ENCODE results near the gene SERGEF.

The SERGEF gene

GRCh38 chr11:17821648-17822400 is 191.0 kb downstream of the SERGEF start:
- in situ Hi-C loops (cut with HindIII; ENCODE audit: low pct_unique_long_range_greater_than_20kb, low sequenced_read_pairs), result no loop called here
- no peak for DNase-seq (ENCODE audit: low read depth in 1 of 2, low spot score in 1 of 2)
- TF ChIP-seq JUND (IDR thresholded peaks at IDR 0.05; ENCODE audit: low read depth), result no peak

DNA sequence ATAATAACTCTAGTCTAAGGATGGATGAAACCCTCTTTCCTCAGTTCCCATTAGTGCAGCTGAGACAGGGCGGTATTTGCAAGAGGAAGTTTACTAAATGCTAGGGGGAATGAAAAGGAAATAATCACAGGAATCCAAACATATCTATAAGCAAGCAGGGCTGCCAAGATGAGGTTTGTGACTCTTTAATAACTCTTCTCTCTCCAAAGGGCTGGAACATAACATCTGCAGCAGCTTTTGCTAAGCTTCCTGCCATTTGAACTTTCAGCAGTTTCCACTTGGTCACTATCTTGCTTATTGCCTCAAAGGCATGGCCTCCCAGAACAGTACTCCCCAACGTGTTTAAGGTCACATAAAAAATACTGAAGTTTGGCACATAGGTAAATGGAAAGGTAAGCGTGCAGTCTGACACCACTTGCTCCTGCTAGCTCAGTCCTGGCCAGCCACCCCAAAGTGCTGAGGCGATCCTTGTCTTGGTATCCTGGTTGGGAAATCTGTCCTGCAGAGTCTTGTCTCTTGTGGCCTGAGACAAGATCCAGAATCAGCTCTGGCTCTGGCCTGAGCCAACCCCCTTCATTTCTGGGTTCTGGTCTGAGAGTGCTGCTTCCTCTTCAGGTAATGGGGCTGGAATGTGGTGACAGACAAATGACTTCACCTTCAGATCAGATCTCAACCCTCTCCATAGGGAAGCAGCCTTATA is 196.5 kb downstream of the SERGEF start:
- in situ Hi-C loops (cut with HindIII; ENCODE audit: low pct_unique_long_range_greater_than_20kb, low sequenced_read_pairs), result no loop called here
- DNase-seq (ENCODE audit: low read depth in 1 of 2, low spot score in 1 of 2), result peak; percentile 5 to 32
- TF ChIP-seq JUND (IDR thresholded peaks at IDR 0.05; ENCODE audit: low read depth), result no peak

DNA sequence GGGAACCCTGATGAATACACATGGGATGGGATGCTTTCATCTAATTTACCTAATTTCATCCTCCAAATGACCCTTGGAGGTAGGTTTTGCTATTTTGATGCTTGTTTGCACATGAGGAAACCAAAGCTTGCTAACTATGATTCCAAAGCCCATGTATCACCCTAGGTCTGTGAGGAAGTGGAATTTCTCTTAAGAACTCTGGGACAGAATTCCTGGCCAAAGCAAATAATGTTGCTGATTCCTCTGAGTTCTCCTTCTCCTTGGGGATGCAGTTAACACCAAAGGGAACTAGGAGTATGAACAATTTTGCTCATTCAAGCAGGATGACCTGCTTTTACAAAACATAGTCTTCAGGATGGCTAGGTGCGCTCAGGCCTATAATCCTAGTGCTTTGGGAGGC is 198.3 kb downstream of the SERGEF start:
- TF ChIP-seq JUND (IDR thresholded peaks at IDR 0.05; ENCODE audit: low read depth), result no peak
- in situ Hi-C loops (cut with HindIII; ENCODE audit: low pct_unique_long_range_greater_than_20kb, low sequenced_read_pairs), result no loop called here
- DNase-seq (ENCODE audit: low read depth in 1 of 2, low spot score in 1 of 2), result no peak

DNA sequence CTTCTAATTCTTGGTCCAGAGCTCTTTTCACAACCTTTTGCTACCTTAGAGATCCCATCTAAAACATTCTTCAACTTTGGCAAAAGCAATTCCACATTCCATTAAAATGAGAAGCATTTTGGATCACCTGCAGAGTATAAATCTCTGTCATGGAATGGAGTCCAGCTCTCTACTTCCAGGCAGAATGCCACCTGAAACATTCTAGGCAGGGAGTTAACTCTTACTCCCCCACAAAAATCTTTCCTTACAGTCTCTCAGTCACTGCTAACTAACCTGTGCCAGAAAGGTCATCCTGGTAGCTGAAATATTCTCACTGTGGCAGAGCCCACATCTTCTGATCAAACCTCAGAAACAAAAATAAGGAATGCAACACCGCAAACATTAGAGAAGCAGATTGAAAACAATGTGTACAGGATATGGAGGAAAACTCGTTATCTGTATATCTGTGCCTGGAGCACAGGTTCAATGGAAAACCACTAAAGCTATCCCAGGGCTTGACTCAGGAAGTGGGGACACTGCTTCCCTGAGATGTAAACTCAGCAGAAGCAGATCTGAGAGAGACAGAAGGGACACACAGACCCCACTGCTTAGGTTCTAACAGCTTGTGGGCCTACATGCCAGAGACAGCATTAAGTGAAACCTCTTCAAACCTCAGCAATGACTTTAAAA is 199.3 kb downstream of the SERGEF start:
- in situ Hi-C loops (cut with HindIII; ENCODE audit: low pct_unique_long_range_greater_than_20kb, low sequenced_read_pairs), result no loop called here
- TF ChIP-seq JUND (IDR thresholded peaks at IDR 0.05; ENCODE audit: low read depth), result peak; percentile 13
- peak; percentile 17 to 94 for DNase-seq (ENCODE audit: low read depth in 1 of 2, low spot score in 1 of 2)

- in situ Hi-C loops (cut with HindIII; ENCODE audit: low pct_unique_long_range_greater_than_20kb, low sequenced_read_pairs), result no loop called here
- TF ChIP-seq JUND (IDR thresholded peaks at IDR 0.05; ENCODE audit: low read depth), result no peak
- no peak for DNase-seq (ENCODE audit: low read depth in 1 of 2, low spot score in 1 of 2)
Measured at GRCh38 chr11:17812865-17813187, 200.0 kb downstream of the SERGEF start.

DNA sequence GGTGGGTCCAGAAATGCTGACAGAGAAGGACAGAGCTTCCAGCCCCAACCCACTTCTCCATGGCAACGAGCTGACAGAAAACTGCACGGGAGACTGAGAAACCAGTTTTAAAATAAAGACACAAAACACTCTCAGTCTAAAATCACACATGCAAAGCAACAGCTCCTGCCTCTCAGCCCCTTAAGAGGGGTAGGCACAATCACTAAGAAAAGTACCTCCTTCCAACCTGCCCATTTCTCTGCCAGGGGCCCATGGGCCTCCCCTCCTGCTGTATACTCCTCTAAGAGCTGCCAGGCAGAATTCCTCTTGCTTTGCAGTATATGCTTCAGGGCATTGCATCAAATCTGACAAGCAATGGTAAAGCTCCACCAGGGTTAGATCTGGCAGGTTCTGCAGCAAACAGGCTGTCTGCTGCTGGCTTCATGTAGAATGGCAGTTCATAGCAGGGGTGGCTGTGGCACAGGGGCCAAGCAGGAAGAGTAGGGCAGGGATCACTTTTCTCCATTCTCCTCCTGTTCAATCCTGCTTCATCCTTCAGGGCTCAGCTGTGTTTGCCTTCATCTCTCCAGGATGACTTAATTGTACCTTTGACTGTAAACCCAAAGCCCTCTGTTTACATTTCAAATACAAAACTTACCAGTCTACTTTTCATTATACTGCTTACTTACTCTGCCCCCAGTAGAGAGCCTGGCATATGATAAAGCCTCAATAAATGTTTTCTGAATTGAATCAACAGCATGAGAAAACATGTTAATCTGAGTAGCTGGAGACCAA is 200.6 kb downstream of the SERGEF start:
- in situ Hi-C loops (cut with HindIII; ENCODE audit: low pct_unique_long_range_greater_than_20kb, low sequenced_read_pairs), result no loop called here
- DNase-seq (ENCODE audit: low read depth in 1 of 2, low spot score in 1 of 2), result peak; percentile 33 to 95
- TF ChIP-seq JUND (IDR thresholded peaks at IDR 0.05; ENCODE audit: low read depth), result peak; percentile 70

GRCh38 chr11:17811352-17811751 is 201.5 kb downstream of the SERGEF start:
- in situ Hi-C loops (cut with HindIII; ENCODE audit: low pct_unique_long_range_greater_than_20kb, low sequenced_read_pairs), result no loop called here
- DNase-seq (ENCODE audit: low read depth in 1 of 2, low spot score in 1 of 2), result peak; percentile 17 to 87
- no peak; the same call in 1 of the 2 replicates for TF ChIP-seq JUND (IDR thresholded peaks at IDR 0.05; ENCODE audit: low read depth)

DNA sequence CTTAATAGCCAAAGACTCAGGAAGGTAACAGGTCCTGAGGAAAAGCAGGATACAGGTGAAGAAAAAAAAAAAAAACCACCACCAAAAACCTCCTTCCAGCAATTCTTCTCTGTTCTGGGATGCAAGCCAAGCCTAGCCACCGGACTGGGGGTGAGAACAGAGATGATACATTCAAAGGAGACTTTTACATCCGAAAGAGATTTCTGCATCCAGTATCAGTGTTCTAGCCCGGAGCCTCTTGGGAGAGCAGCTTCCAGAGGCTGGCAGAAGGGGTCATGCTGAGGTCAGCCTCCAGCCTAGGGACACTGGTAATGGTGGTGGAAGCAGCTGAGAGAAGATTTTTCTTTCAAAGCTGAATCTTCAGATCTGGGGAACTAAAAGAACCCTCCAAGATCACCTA is 202.1 kb downstream of the SERGEF start:
- no peak for TF ChIP-seq JUND (IDR thresholded peaks at IDR 0.05; ENCODE audit: low read depth)
- in situ Hi-C loops (cut with HindIII; ENCODE audit: low pct_unique_long_range_greater_than_20kb, low sequenced_read_pairs), result no loop called here
- peak in 1 of 2 experiments; percentile 19 for DNase-seq (ENCODE audit: low read depth in 1 of 2, low spot score in 1 of 2)

- DNase-seq (ENCODE audit: low read depth in 1 of 2, low spot score in 1 of 2), result no peak
- no peak for TF ChIP-seq JUND (IDR thresholded peaks at IDR 0.05; ENCODE audit: low read depth)
- in situ Hi-C loops (cut with HindIII; ENCODE audit: low pct_unique_long_range_greater_than_20kb, low sequenced_read_pairs), result no loop called here
Measured at GRCh38 chr11:17810041-17810440, 202.8 kb downstream of the SERGEF start.

GRCh38 chr11:17807034-17807433 is 205.8 kb downstream of the SERGEF start:
- no peak for TF ChIP-seq JUND (IDR thresholded peaks at IDR 0.05; ENCODE audit: low read depth)
- DNase-seq (ENCODE audit: low read depth in 1 of 2, low spot score in 1 of 2), result no peak
- in situ Hi-C loops (cut with HindIII; ENCODE audit: low pct_unique_long_range_greater_than_20kb, low sequenced_read_pairs), result no loop called here

GRCh38 chr11:17805873-17806272 is 207.0 kb downstream of the SERGEF start:
- in situ Hi-C loops (cut with HindIII; ENCODE audit: low pct_unique_long_range_greater_than_20kb, low sequenced_read_pairs), result no loop called here
- no peak for TF ChIP-seq JUND (IDR thresholded peaks at IDR 0.05; ENCODE audit: low read depth)
- no peak for DNase-seq (ENCODE audit: low read depth in 1 of 2, low spot score in 1 of 2)

DNA sequence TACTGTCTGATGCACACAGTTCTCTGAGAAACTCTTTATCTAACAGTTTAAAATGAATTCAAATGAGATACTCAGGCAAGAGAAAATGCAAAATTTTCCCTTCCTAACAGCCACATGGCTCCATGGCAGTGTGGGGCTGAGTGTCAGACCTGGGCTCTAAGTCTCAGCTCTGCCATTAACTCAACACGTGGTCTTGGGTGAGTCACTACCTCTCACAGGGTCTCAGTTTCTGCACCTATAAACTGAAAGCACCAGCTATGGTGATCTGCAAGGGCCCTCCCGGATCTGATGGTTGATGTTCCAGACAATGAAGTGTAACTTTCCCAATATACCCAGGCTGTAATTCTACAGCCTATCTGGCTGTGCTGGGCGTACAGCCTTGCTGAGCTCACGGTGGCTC is 207.8 kb downstream of the SERGEF start:
- no peak for DNase-seq (ENCODE audit: low read depth in 1 of 2, low spot score in 1 of 2)
- no peak for TF ChIP-seq JUND (IDR thresholded peaks at IDR 0.05; ENCODE audit: low read depth)
- in situ Hi-C loops (cut with HindIII; ENCODE audit: low pct_unique_long_range_greater_than_20kb, low sequenced_read_pairs), result no loop called here
